Measurements from ENCODE around the gene NAIF1.

GRCh38 chr9:128051932-128052709, 15.0 kb downstream of the NAIF1 start:
- TF ChIP-seq CTCF (IDR thresholded peaks at IDR 0.05) (no peak), FOXJ3 (CRISPR knock-in tag; IDR thresholded peaks at IDR 0.05) (no peak), IRF3 (IDR thresholded peaks at IDR 0.05; ENCODE audit: low read depth, low read length) (no peak), YY1 (IDR thresholded peaks at IDR 0.05; ENCODE audit: low read depth) (no peak), JUND (IDR thresholded peaks at IDR 0.05) (no peak), ELF1 (IDR thresholded peaks at IDR 0.05) (no peak), EZH2phosphoT487 (IDR thresholded peaks at IDR 0.05; ENCODE audit: borderline replicate concordance, low read depth) (no peak)

Data from SK-N-SH (cell line).